COLO668 (cell line): ENCODE data around the gene ATAD3C.

ENCODE experiments used
- DNase-seq: peaks from one replicate; lab custom pipeline; 2025; ENCODE audit not compliant: unreplicated experiment; lab: John Stamatoyannopoulos, UW

Gene ATAD3C

DNA sequence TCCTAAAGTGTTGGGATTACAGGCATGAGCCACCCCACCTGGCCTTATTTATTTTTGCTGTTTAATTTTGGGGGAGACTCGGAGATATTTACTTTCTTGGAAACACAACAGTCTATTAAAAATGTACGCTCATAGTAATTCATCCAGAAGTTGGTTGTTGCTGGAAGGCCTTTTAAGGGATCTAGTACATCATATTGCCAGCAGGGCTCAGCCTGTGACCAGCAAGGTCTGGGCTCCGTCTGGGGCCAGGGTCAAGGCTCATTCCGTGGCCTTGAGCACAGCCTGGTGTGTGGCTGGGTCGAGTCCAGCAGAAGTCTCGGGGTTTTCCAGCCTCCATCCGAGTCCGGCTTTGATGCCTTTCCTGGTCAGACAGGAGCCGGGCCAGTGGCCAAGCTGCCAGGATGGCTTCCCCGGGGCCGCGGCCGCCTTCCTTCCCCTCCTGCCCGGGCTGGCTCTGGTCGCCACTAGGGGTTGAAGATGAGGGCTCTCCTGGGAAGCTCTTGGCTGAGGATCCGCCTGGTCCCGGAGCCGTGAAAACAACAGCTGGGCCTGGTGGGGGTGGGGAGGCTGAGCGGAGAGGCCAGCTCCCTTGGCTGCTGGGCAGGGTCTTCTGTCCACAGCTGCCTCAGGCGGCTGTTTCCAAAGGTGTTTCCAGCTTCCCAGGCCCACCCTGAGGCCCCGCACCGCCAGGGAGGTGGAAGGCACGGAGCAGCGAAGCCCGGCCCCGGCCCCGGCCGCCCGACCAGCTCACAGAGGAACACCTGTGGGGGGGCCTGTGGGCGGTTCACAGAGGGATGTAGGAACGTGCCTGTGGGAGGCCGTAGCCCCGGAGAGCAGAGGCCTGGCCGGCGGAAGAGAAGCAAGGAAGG, 19.1 kb upstream of the ATAD3C start:
- peak; percentile 92 for DNase-seq

GRCh38 chr1:1430992-1431844, 18.3 kb upstream of the ATAD3C start:
- no peak for DNase-seq

GRCh38 chr1:1431845-1432273, 17.6 kb upstream of the ATAD3C start:
- DNase-seq: peak; percentile 54

DNA sequence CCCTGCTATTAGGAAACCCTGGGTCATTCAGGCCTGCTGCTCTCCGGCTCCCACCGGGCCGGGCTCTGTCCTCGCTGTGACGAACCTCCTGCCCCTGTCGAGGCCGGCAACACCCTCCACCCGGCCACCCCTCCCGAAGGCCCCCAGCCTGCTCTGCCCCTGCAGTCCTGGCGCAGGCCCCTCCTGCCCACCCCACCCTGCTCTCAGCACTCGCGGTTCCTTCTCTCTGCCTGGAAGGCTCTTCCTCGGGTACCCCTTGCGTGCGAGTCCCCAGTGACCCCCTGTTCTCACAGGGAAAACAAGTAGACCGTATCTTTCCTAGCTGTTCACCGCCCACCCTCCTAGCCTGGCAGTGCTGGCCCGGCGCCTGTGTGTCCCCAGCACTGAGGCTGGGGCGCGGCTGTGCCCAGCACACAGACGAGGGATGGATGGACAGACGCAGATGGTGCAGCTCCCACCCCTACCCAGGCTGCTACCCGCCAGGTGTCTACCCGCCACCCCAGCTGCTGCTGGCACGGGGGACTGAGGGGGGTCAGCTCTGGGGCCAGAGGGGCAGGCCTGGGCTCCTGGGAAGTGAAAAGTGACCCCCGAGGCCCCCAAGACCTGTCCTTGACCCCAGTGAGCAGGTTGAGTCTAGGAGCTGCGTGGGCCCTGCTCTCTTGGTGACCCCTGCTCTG, 17.1 kb upstream of the ATAD3C start:
- DNase-seq: peak; percentile 72

DNA sequence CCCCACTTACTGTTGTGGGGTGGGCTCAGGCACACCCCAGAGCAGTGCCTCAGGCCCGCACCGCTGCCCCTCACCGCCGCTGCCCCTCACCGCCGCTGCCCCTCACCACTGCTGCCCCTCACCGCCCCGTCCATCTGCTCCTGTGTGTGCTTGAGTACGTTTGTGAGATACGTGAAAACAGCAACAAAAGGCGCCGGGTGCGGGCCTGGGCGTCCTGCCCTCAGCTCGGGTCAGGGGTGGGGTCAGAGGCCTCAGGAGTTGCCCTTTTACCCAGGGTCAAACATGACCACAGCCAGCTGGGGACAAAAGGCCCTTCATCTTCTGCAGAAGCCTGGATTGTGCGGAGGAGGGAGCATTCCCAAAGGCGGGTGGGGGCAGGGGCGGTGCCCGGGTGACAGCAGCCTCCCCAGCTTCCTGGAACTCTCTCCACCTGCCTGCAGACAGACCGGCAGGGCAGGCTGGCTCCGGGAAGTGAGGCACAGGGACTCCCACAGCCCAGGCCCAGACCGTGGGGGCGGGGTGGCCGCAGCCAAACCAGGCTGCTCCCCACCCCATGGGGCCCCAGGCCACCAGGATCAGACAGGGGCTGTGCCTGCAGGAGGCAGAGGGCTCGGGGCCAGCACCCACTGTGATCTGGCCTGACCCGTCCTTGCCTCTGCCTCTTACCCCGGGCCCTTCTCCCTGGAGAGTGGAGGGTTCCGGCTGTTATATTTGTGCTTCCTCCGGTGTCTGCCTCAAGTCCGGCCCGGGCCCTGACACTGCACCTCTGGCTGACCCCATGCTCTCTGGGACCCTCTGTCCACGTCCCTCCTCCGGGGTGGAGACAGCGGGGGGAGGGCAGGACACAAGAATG, 16.3 kb upstream of the ATAD3C start:
- peak; percentile 99 for DNase-seq

GRCh38 chr1:1433804-1434130, 15.7 kb upstream of the ATAD3C start:
- DNase-seq: peak; percentile 73

DNA sequence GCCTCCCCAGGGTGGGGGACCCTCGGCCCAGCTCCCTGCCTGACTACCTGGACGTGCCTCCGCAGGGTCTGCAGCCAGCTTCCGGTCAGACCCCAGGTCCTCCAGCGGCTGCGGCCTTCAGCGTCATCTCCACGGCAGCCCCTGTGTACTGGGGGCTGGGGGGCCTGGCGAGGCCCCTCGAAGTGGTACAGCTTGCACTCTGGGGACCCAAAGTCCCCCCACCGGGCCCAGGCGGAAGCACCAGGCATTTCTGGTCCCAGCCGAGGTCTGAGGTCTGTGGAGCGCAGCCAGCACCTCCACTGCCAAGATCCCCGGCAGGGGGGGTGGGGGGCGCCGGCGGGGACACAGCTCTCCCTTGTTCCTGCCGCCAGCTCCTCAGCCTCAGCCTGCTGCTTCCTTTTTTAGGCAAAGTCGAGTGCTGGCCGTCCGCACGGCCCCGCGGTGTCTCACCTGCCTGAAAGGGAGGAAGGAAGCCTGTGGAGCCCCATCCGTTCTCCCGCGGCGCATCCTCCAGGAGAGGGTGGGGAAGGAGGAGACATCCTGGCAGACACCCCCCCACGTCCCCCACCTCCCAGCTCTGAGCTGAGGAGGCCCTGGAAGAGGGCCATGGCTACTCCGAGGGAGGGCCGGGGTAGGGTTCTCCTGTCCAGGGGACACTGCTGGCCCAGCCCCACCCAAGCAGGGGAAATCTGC, 15.2 kb upstream of the ATAD3C start:
- peak; percentile 71 for DNase-seq

- DNase-seq: no peak
Observed at GRCh38 chr1:1434824-1435105, 14.7 kb upstream of the ATAD3C start.

DNA sequence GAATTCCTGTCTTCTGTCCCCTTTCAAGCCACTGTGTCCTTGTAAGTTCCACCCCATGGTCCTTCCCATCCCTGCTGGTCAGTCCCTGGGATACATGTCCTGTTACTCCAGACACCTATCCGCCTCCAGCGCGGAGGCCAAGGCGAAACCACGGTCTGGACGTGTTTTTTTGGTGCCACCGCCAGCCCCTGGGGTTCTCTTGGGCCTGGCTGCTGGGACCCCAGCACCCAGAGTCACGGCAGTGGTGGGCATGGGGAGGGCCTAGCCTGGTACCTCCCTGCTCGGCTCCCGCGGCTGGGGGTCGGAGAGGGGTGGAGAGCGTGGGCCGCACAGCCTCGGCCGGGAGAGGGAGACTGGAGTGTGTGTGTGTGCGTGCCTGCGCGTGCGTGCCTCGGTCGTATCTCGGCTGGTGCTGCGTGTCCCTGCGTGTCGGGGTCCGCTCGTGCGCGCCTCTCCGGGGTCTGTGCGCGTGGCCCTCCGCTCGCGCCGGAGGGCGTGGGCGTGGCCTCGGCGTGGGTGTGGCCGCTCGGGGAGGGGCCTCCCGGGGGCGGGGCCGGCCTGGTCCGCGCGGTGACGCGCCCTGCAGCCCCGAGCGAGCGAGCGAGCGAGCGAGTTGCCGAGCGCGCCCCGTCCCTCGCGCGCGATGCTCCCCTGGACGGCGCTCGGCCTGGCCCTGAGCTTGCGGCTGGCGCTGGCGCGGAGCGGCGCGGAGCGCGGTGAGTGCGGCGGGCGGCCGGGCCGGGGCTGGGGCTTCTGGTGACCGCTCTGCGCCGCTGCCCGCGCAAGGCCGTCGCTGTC, 14.2 kb upstream of the ATAD3C start, which contains the start of gene VWA1:
TSS of gene VWA1 (plus strand) at position 585 of the 798 bp plus-strand sequence. CDS start at position 644, 59 bp downstream.
- peak; percentile 97 for DNase-seq

DNA sequence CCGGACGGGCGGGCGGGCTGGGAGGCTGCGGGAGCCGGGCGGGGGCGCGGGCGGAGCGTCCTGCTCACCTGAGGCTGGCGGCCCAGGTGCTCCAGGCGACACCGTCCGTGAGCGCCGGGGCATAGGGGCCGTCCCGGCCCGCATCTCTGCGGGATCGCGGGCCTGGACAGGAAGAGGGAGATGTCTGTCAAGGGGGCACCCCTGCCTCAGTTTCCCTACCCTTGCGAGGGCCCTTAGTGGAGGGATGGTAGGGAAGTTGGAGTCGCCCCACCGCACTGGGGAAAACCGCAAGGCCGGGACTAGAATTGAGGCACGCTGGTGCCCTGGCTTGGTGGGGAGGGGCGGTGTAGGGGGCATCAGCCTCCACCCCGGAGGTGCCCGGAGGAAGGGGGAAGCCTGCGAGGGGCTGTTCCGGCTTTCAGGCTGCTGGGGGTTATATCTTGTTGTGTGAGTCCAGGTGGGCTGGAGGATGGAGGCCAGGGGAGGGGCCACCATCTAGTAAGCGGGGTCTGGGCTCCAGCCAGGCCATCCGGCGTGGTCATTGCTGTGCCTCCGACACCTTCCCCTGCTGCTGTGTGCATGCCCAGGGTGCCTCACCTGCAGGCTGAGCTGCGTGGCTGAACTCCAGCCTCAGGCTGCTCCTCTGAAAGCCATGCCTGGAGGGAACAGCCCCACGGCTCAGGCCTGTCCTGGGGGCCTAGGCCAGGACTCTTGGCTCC, 13.4 kb upstream of the ATAD3C start:
- peak; percentile 67 for DNase-seq

GRCh38 chr1:1436630-1437032, 12.9 kb upstream of the ATAD3C start:
- DNase-seq: no peak

DNA sequence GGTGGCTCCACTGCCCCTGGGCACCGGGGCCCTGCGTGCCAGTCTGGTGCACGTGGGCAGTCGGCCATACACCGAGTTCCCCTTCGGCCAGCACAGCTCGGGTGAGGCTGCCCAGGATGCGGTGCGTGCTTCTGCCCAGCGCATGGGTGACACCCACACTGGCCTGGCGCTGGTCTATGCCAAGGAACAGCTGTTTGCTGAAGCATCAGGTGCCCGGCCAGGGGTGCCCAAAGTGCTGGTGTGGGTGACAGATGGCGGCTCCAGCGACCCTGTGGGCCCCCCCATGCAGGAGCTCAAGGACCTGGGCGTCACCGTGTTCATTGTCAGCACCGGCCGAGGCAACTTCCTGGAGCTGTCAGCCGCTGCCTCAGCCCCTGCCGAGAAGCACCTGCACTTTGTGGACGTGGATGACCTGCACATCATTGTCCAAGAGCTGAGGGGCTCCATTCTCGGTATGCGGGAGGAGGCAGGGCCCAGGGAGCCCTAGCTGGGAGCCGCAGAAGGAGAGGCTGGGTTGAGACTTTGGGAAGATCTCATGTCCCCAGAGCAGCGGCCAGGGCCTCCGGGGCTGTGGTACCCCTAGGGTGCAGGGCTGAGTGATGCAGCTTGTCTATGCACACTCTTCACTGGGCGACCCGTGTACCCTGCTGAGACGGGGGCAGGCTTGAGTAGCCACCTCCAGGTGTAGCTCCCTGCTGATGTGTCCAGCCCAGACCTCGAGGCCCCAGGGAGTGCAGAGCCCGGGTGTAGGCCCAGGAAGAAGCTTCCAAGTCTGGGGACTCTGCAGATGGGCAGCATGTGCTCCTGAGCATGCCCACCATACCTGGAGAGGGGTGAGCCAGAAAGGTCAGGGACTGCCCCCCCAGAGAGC, 12.2 kb upstream of the ATAD3C start:
- peak; percentile 79 for DNase-seq

GRCh38 chr1:1437904-1438376, 11.5 kb upstream of the ATAD3C start:
- DNase-seq: peak; percentile 95

GRCh38 chr1:1438531-1439381, 10.7 kb upstream of the ATAD3C start:
- no peak for DNase-seq

- DNase-seq: no peak
Observed at GRCh38 chr1:1439546-1440261, 9.8 kb upstream of the ATAD3C start.
